ENCODE measurements around the gene SPEF2. TPM values are rescaled to one million over a fixed set of nuclear protein-coding genes. Genes with fewer than 3 reads are reported as not detected.
"Not testable (repeated sequence)": the region's sequence is repeated elsewhere in the genome, so short reads cannot be mapped to it uniquely, and the experiment has no call there.

SPEF2 gene
- polyA plus RNA-seq, 2 of the 4 experiments (the other 2 are of a cell fraction) = 2.2 to 8.7 TPM

- ATAC-seq (no peak), DNase-seq (ENCODE audit: low read depth in 1 of 2, low spot score in 1 of 2) (no peak), FAIRE-seq (no peak)
- 17% methylated on average over 1 of the region's 1 CpG for WGBS (ENCODE audit: missing lambda C conversion rate)
- Histone ChIP-seq H3K27ac (no peak overlapping the region), H3K4me1 (peaks cover 14% of the 10 kb centered on the region; the same call in 1 of the 3 replicates), H3K4me2 (no peak overlapping the region), H3K4me3 (no peak overlapping the region), H3K9me3 (no peaks in the 10 kb centered on the region)
- TF ChIP-seq FOSL2 (IDR thresholded peaks at IDR 0.05) = no peak
- no peak for TF ChIP-seq FOSL2 (CRISPR knock-in tag; IDR thresholded peaks at IDR 0.05)
- TF ChIP-seq HES2 (IDR thresholded peaks at IDR 0.05) = no peak
- no peak for TF ChIP-seq HOXA7 (CRISPR knock-in tag; IDR thresholded peaks at IDR 0.05)
- TF ChIP-seq EHF (CRISPR knock-in tag; IDR thresholded peaks at IDR 0.05) = no peak
- TF ChIP-seq EHMT2 (IDR thresholded peaks at IDR 0.05; ENCODE audit: low read depth) = no peak
- no peak for TF ChIP-seq TFCP2L1 (CRISPR knock-in tag; IDR thresholded peaks at IDR 0.05)
- TF ChIP-seq CHD2 (IDR thresholded peaks at IDR 0.05; ENCODE audit: low read length, partially characterized antibody) = no peak
- TF ChIP-seq NR3C1 (IDR thresholded peaks at IDR 0.05) = no peak
- no peak for TF ChIP-seq HOXB5 (CRISPR knock-in tag; IDR thresholded peaks at IDR 0.05)
- TF ChIP-seq ZFP36 (IDR thresholded peaks at IDR 0.05; ENCODE audit: borderline replicate concordance, partially characterized antibody) = no peak
- no peak for TF ChIP-seq HOXB13 (CRISPR knock-in tag; IDR thresholded peaks at IDR 0.05; ENCODE audit: low read depth)
- no peak for TF ChIP-seq NFE2L2 (conservative IDR thresholded peaks at IDR 0.05; ENCODE audit: low read length)
- no peak for TF ChIP-seq HEYL (CRISPR knock-in tag; IDR thresholded peaks at IDR 0.05)
- no peak for TF ChIP-seq CHD4 (IDR thresholded peaks at IDR 0.05; ENCODE audit: borderline replicate concordance)
- TF ChIP-seq RCOR1 (IDR thresholded peaks at IDR 0.05; ENCODE audit: low read depth, low read length) = no peak
- TF ChIP-seq BCL3 (IDR thresholded peaks at IDR 0.05) = no peak
- no peak for TF ChIP-seq KDM1A (IDR thresholded peaks at IDR 0.05; ENCODE audit: low read depth)
- no peak for TF ChIP-seq RNF2 (IDR thresholded peaks at IDR 0.05; ENCODE audit: borderline replicate concordance, low read depth)
- ChIA-PET CTCF (no interaction called here), POLR2A (no interaction called here)
These were observed 237.5 kb downstream of the SPEF2 start for GRCh38 chr5:35855187-35855586.

- H3K9me3 ChIP-seq; ATAC-seq; H3K4me2 ChIP-seq; FAIRE-seq; CTCF ChIA-PET; H3K27ac ChIP-seq; DNase-seq (ENCODE audit: low read depth in 1 of 2, low spot score in 1 of 2); H3K4me3 ChIP-seq; POLR2A ChIA-PET: not testable (repeated sequence)
- peaks cover 14% of the 10 kb centered on the region; the same call in 1 of the 3 replicates for H3K4me1 ChIP-seq
- 65% methylated on average over 5 of the region's 5 CpGs for WGBS (ENCODE audit: missing lambda C conversion rate)
These were observed 238.6 kb downstream of the SPEF2 start for GRCh38 chr5:35856186-35856764.

- H3K4me1 ChIP-seq = peaks cover 14% of the 10 kb centered on the region; the same call in 1 of the 3 replicates
- ChIA-PET CTCF (no interaction called here), POLR2A (no interaction called here)
- no peak within 1 kb of the TSS for H3K4me2 ChIP-seq
- ATAC-seq (no peak), FAIRE-seq (no peak), DNase-seq (ENCODE audit: low read depth in 1 of 2, low spot score in 1 of 2) (no peak)
- WGBS (ENCODE audit: missing lambda C conversion rate) = 6% methylated on average over 1 of the region's 1 CpG
- no peak within 1 kb of the TSS; a peak in 1 of 6 replicates for H3K27ac ChIP-seq
- no peaks in the 10 kb centered on the region for H3K9me3 ChIP-seq
- H3K4me3 ChIP-seq = no peak within 1 kb of the TSS
- TF ChIP-seq EHF (CRISPR knock-in tag; IDR thresholded peaks at IDR 0.05) (no peak), EHMT2 (IDR thresholded peaks at IDR 0.05; ENCODE audit: low read depth) (no peak), PBX3 (IDR thresholded peaks at IDR 0.05) (no peak), CBX2 (IDR thresholded peaks at IDR 0.05; ENCODE audit: borderline replicate concordance, low read depth) (no peak), JUN (IDR thresholded peaks at IDR 0.05) (no peak), PHF8 (IDR thresholded peaks at IDR 0.05; ENCODE audit: borderline replicate concordance, low read depth) (no peak), RNF2 (IDR thresholded peaks at IDR 0.05; ENCODE audit: borderline replicate concordance, low read depth) (no peak), CTCF (IDR thresholded peaks at IDR 0.05) (no peak), BHLHE40 (IDR thresholded peaks at IDR 0.05; ENCODE audit: low read depth, low read length) (no peak), CEBPB (IDR thresholded peaks at IDR 0.05) (no peak), HMGXB4 (CRISPR knock-in tag; IDR thresholded peaks at IDR 0.05; ENCODE audit: borderline replicate concordance) (no peak), NPAS2 (CRISPR knock-in tag; IDR thresholded peaks at IDR 0.05; ENCODE audit: borderline replicate concordance) (no peak), ZC3H11A (IDR thresholded peaks at IDR 0.05) (no peak), CBX8 (IDR thresholded peaks at IDR 0.05) (no peak)
These were observed 239.2 kb downstream of the SPEF2 start, which contains the start of gene IL7R for GRCh38 chr5:35856765-35857351. Gene IL7R, plus strand, starts transcription at chr5:35856891. Its CDS starts 87 bp downstream, at chr5:35856978.

Measured in A549 (cell line).